GM12873 (cell line): ENCODE data around the gene SOHLH2.

ENCODE experiments used
- TF ChIP-seq, protein P1 (sequence below): IDR thresholded peaks from 2 replicates; pipeline ENCODE4 v1.5.1; 2012; ENCODE audit warnings: low read depth, mild to moderate bottlenecking, moderate library complexity, low read length, control low read depth; ENCODE audit not compliant: insufficient read depth; ENCODE audit errors: missing control alignments

SOHLH2 gene

DNA sequence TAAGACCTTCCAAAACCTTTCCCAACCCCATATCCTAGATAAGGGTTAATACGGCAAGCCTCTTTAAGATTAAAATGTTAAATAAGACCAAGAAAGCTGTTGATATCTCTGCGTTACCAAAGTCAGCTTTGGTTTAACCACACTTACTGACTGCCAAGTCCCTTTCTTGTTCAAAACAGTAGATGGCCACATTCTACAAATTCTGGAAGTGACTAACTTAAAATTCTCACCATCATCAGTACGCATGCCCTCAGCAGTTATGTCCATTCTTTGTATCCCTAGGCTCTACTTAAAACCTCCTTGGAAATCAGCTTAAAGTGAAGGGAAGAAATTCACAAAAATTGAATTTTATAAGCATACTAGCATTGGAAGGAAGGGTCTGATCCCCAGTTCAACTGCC is 23.6 kb downstream of the SOHLH2 start:
- TF ChIP-seq, protein P1, sequence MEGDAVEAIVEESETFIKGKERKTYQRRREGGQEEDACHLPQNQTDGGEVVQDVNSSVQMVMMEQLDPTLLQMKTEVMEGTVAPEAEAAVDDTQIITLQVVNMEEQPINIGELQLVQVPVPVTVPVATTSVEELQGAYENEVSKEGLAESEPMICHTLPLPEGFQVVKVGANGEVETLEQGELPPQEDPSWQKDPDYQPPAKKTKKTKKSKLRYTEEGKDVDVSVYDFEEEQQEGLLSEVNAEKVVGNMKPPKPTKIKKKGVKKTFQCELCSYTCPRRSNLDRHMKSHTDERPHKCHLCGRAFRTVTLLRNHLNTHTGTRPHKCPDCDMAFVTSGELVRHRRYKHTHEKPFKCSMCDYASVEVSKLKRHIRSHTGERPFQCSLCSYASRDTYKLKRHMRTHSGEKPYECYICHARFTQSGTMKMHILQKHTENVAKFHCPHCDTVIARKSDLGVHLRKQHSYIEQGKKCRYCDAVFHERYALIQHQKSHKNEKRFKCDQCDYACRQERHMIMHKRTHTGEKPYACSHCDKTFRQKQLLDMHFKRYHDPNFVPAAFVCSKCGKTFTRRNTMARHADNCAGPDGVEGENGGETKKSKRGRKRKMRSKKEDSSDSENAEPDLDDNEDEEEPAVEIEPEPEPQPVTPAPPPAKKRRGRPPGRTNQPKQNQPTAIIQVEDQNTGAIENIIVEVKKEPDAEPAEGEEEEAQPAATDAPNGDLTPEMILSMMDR, result no peak

DNA sequence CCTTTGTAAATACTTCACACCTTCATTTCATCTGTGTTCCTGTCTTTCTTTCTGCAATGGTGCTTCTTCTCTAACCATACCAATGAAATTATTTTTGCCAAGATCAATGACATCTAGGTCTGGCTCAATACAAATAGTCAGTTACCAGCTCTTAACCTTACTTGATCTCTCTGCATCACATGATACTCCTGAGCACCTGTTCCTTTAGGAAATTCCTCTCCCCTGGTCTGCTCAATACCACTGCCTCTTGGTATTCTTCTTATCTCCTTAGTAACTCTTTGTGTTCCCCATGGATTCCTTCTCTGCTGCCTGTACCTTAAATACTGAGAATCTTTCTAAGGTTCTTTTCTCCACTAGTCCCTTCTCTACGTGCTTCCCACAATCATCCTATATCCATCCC is 25.9 kb downstream of the SOHLH2 start:
- TF ChIP-seq, protein P1, result no peak

DNA sequence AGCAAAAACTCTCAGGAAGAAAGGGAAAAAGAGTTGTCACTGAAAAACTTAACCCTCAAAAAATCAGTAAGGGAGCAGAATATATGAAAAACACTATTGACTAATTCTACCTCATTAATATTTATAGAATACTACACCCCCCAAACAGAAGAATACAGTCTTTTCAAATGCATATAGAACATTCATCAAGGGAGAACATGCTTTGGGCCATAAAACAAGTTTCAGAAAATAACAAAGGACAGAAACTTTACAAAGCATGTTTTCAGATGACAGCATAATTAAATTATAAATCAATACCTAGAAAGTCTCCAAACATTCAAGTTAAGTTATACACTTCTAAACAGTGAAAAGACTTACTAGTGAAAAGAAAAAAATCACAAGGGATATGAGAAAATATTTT is 30.5 kb downstream of the SOHLH2 start:
- TF ChIP-seq, protein P1, result no peak

GRCh38 chr13:36175621-36176020 is 38.7 kb downstream of the SOHLH2 start:
- TF ChIP-seq, protein P1, result no peak

- TF ChIP-seq, protein P1, result no peak
Measured at GRCh38 chr13:36174923-36175322, 39.4 kb downstream of the SOHLH2 start.

- TF ChIP-seq, protein P1, result no peak
Measured at GRCh38 chr13:36173571-36174322, 40.6 kb downstream of the SOHLH2 start.

DNA sequence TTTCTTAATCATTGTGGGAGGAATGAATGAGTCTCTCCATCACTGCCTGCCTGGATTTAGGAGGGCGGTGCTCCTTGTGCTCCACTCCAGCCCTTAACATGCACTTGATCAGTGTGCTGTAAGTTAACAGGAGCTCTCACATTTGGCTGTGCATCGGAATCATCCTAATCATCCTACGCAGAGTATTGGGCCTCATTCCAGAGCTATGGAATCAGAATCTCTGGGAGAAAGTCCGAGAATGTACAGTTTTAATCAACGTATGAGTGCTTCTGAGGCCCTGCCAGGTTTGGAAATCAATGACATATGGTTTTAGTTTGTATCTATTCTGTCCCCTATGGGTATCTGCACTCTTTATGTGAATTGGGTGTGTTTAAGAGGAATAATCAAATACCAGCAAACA is 48.3 kb downstream of the SOHLH2 start:
- TF ChIP-seq, protein P1, result no peak
